Mesothelial cell of epicardium (in vitro differentiated cells): ENCODE data around the gene RARB. TPM values are rescaled to one million over a fixed set of nuclear protein-coding genes. Genes with fewer than 3 reads are reported as not detected.

ENCODE experiments used
- DNase-seq, 2 experiments: peaks; one replicate each; pipeline ENCODE4 v3.0.0; 2021; ENCODE audit warnings: low spot score in 2 of 2; ENCODE audit not compliant: unreplicated experiment in 2 of 2
- H3K27ac Mint-ChIP-seq: 2 replicates; pipeline ENCODE4 v1.8.0; 2021; ENCODE audit warnings: mixed read lengths
- H3K27me3 Mint-ChIP-seq: 2 replicates; pipeline ENCODE4 v1.8.0; 2021; ENCODE audit warnings: low read depth, mixed read lengths
- H3K36me3 Mint-ChIP-seq: 2 replicates; pipeline ENCODE4 v1.8.0; 2021; ENCODE audit warnings: mixed read lengths
- H3K4me1 Mint-ChIP-seq: 2 replicates; pipeline ENCODE4 v1.8.0; 2021; ENCODE audit warnings: mixed read lengths
- H3K4me3 Mint-ChIP-seq: 2 replicates; pipeline ENCODE4 v1.8.0; 2021; ENCODE audit warnings: mild to moderate bottlenecking, moderate library complexity, mixed read lengths
- H3K9me3 Mint-ChIP-seq: 2 replicates; pipeline ENCODE4 v1.8.0; 2021; ENCODE audit warnings: mixed read lengths
- total RNA-seq: library from RNA; stranded (reverse); gene quantifications from 3 replicates; pipeline ENCODE4 v1.2.1, GENCODE V29; 2021
- TF ChIP-seq, protein P1 (sequence below): fragments of 200-600 bp; sonication (generic); IDR thresholded peaks from one replicate; pipeline ENCODE4 v1.5.0; 2021; ENCODE audit warnings: antibody characterized with exemption; ENCODE audit not compliant: unreplicated experiment

Gene RARB
- total RNA-seq, 1 donor from 2014 or later: 117 TPM

DNA sequence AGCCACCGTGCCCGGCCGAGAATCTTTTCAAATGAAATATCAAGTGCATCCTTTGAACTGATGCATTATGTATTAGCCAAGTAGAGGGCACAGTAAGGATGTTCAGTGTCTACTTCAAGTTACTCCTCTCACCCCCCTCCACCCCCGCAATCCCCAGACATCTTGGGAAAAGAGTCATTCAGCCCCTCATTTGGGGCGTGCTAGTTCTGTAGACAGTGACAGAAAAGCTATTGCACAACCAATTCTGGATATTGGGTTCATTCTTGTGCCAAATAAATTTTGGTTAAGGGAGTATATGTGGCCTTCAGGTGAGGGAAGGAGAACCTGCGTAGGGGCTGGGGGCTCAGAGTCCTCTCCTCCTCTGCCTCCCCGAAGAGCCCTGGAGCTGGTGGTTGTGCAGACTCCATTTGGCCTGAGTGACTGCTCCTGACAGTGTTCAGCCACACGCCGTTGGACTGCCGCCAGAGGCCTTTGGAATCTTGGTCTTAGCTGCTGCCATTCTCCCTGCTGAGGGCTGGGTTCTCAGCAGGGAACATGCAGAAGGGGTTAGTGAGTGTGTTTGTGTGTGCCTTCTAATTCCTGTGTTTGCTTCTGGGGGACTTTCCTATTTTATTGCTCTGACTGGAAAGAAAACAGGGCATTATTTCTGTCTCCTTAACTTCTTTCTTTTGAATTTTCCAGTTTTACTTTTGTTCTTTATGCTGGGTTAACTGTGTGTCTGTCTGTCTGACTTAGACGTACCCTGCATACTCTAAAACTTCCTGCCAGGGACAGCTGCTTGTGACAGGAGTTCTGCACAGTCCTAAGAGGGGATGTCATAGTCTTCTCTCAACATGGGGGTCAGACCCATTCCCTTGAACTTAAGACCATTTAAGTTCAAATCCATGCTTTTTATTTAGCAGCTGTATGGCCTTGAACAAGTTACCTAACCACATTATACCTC, 21.0 kb downstream of the RARB start:
- no peaks in the 10 kb centered on the region for H3K27me3 Mint-ChIP-seq
- peaks cover 16% of the 10 kb centered on the region for H3K36me3 Mint-ChIP-seq
- H3K4me3 Mint-ChIP-seq: no peak overlapping the region
- no peaks in the 10 kb centered on the region for H3K9me3 Mint-ChIP-seq
- TF ChIP-seq, protein P1, sequence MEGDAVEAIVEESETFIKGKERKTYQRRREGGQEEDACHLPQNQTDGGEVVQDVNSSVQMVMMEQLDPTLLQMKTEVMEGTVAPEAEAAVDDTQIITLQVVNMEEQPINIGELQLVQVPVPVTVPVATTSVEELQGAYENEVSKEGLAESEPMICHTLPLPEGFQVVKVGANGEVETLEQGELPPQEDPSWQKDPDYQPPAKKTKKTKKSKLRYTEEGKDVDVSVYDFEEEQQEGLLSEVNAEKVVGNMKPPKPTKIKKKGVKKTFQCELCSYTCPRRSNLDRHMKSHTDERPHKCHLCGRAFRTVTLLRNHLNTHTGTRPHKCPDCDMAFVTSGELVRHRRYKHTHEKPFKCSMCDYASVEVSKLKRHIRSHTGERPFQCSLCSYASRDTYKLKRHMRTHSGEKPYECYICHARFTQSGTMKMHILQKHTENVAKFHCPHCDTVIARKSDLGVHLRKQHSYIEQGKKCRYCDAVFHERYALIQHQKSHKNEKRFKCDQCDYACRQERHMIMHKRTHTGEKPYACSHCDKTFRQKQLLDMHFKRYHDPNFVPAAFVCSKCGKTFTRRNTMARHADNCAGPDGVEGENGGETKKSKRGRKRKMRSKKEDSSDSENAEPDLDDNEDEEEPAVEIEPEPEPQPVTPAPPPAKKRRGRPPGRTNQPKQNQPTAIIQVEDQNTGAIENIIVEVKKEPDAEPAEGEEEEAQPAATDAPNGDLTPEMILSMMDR: no peak
- peak; percentile 49 to 75 for DNase-seq
- peaks cover 84% of the 10 kb centered on the region for H3K4me1 Mint-ChIP-seq
- H3K27ac Mint-ChIP-seq: peak overlapping the region; percentile 95

DNA sequence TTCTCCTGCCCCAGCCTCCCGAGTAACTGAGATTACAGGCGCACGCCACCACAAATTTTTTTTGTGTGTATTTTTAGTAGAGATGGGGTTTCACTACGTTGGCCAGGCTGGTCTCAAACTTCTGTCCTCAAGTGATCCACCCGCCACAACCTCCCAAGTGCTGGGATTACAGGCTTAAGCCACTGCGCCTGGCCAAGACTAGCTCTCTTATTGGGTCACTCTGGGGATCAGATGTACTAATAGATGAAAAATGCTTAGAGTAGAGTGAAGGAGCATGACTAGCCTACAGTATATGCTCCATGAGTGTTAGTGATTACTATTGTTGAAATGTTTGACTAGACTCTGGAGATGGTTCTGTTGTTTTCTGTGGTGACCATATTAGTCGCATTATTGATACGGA, 21.8 kb downstream of the RARB start:
- H3K9me3 Mint-ChIP-seq: no peaks in the 10 kb centered on the region
- no peaks in the 10 kb centered on the region for H3K27me3 Mint-ChIP-seq
- H3K27ac Mint-ChIP-seq: peak overlapping the region; percentile 95
- TF ChIP-seq, protein P1: no peak
- H3K36me3 Mint-ChIP-seq: peaks cover 16% of the 10 kb centered on the region
- DNase-seq: no peak
- peaks cover 86% of the 10 kb centered on the region for H3K4me1 Mint-ChIP-seq
- no peak overlapping the region for H3K4me3 Mint-ChIP-seq

DNA sequence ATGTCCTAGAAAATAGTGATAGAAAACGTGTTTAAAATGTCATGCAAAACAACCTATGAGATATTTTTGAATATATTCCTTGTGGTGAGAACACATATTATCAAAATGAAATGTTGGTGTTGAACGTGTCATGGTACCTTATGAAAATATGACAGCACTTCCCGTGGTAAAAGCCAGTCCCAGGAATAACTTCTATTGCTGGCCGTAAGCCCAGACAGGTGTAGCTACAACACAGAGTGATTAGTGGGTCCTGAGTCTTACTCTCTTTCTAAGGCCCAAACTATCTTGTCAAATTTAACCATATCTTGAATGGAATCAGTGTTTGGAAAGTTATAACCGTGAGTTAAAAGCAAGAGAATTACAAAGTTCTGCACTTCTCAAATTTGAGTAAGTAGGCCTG, 24.1 kb downstream of the RARB start:
- TF ChIP-seq, protein P1: no peak

DNA sequence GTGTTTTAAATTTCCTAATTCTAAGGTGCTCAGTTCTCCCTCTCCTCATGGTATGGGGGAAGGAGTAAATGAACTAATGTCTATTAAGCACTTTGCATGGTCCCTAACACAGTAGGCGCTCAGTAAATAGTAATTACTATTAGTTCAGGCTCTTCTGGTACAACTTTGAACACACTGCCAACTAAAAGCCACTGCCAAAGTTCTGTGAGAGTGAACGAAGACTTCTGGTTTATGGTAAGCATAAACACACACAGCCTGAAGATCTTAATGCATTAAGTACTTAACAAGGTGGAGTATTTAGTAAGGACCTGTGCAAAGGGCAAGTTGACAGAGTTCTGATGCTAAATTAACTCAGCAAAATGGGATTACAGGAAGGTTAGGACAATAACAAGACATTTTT, 24.7 kb downstream of the RARB start:
- Mint-ChIP-seq H3K4me1 (peaks cover 84% of the 10 kb centered on the region), H3K27ac (peak overlapping the region; percentile 85), H3K27me3 (no peaks in the 10 kb centered on the region), H3K36me3 (peaks cover 16% of the 10 kb centered on the region), H3K4me3 (peak overlapping the region; percentile 8), H3K9me3 (no peaks in the 10 kb centered on the region)
- TF ChIP-seq, protein P1: no peak
- no peak for DNase-seq

More for the DNA sequence above, 24.1 kb downstream of the RARB start:
- Mint-ChIP-seq H3K4me1 (peaks cover 84% of the 10 kb centered on the region), H3K36me3 (peaks cover 16% of the 10 kb centered on the region), H3K4me3 (no peak overlapping the region), H3K27me3 (no peaks in the 10 kb centered on the region), H3K27ac (peak overlapping the region; percentile 85), H3K9me3 (no peaks in the 10 kb centered on the region)
- no peak for DNase-seq

DNA sequence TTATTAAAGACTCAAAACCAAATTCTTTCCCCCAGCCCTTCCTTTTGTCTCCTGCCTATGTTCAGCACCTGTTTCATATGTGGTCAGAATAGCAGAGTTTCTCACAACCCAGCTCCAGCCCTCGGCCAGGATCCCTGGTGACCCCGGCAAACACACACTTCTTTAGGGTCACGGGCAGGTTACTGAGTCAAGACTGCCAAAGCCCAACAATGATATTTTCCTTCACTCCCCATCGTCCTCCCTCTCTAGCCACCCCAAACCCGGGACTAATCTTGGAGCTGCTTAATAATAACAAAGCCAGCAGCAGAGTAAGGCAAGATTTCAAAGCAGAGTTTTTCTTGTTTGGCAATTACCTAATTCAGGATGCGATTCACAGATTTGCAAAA, 25.5 kb downstream of the RARB start:
- peaks cover 16% of the 10 kb centered on the region for H3K36me3 Mint-ChIP-seq
- peak overlapping the region; percentile 51 for H3K4me3 Mint-ChIP-seq
- H3K27ac Mint-ChIP-seq: peak overlapping the region; percentile 95
- TF ChIP-seq, protein P1: no peak
- no peak for DNase-seq
- peaks cover 90% of the 10 kb centered on the region for H3K4me1 Mint-ChIP-seq
- no peaks in the 10 kb centered on the region for H3K27me3 Mint-ChIP-seq
- no peaks in the 10 kb centered on the region for H3K9me3 Mint-ChIP-seq
